HEK293 (cell line): ENCODE data around the gene TEAD1.

Experiments
- CTCF ChIA-PET: fragments of 350-600 bp; formaldehyde crosslinking; extraction: SDS; loops from one replicate; lab custom pipeline; 2021; ENCODE audit warnings: antibody characterized with exemption; lab: Yijun Ruan, JAX
- POLR2A ChIA-PET: fragments of 300-600 bp; formaldehyde crosslinking; extraction: SDS; loops from one replicate; lab custom pipeline; 2020; ENCODE audit warnings: antibody characterized with exemption, inconsistent platforms; lab: Yijun Ruan, JAX
- H3K27ac ChIP-seq: fragments of 200-500 bp; sonication (Bioruptor generic); 2 replicates; pipeline ENCODE4 v1.5.1; 2014; ENCODE audit warnings: low read depth, low read length, control low read depth, inconsistent platforms; ENCODE audit errors: extremely low read depth
- H3K36me3 ChIP-seq, 2 experiments: fragments of 200-500 bp in 1 of 2; sonication (Bioruptor generic) in 1 of 2; 1 replicate in 1 of 2; 2 replicates in 1 of 2; pipeline ENCODE4 v1.5.1; 2014 to 2017; ENCODE audit warnings: inconsistent platforms in 2 of 2, low read length in 2 of 2; ENCODE audit not compliant: control insufficient read depth in 2 of 2, insufficient read depth in 1 of 2
- H3K4me1 ChIP-seq: fragments of 200-500 bp; sonication (Bioruptor generic); 2 replicates; pipeline ENCODE4 v1.5.1; 2014; ENCODE audit warnings: mild to moderate bottlenecking, low read length, inconsistent platforms; ENCODE audit not compliant: control insufficient read depth, insufficient read depth
- H3K4me3 ChIP-seq: 2 replicates; pipeline ENCODE4 v1.5.1; 2011; ENCODE audit warnings: low read depth, mild to moderate bottlenecking, control low read depth, low read length, moderate library complexity
- H3K9me3 ChIP-seq: fragments of 200-500 bp; sonication (Bioruptor generic); 2 replicates; pipeline ENCODE4 v1.5.1; 2014; ENCODE audit warnings: low read depth, low read length, inconsistent platforms; ENCODE audit not compliant: control insufficient read depth, insufficient read depth
- ATF2 ChIP-seq: fragments of 450-650 bp; formaldehyde crosslinking; IDR thresholded peaks from 2 replicates; pipeline ENCODE4 v1.5.1; 2016; ENCODE audit warnings: missing biosample characterization, missing genetic modification characterization, low read depth
- FEZF1 ChIP-seq: fragments of 450-650 bp; formaldehyde crosslinking; IDR thresholded peaks from 2 replicates; pipeline ENCODE4 v1.5.1; 2016; ENCODE audit warnings: missing biosample characterization, missing genetic modification characterization
- GLI4 ChIP-seq: fragments of 450-650 bp; formaldehyde crosslinking; IDR thresholded peaks from 2 replicates; pipeline ENCODE4 v1.5.1; 2016; ENCODE audit warnings: missing biosample characterization, missing genetic modification characterization
- IKZF3 ChIP-seq: fragments of 450-650 bp; IDR thresholded peaks from 2 replicates; pipeline ENCODE4 v1.5.0; 2018; ENCODE audit warnings: missing biosample characterization, mild to moderate bottlenecking, missing genetic modification characterization, moderate library complexity
- KLF10 ChIP-seq: fragments of 450-650 bp; IDR thresholded peaks from 2 replicates; pipeline ENCODE4 v1.5.1; 2018; ENCODE audit warnings: missing biosample characterization, mild to moderate bottlenecking, missing genetic modification characterization
- KLF9 ChIP-seq: fragments of 450-650 bp; formaldehyde crosslinking; IDR thresholded peaks from 2 replicates; pipeline ENCODE4 v1.5.1; 2016; ENCODE audit warnings: missing biosample characterization, missing genetic modification characterization, low read depth
- OVOL3 ChIP-seq: fragments of 450-650 bp; formaldehyde crosslinking; IDR thresholded peaks from 2 replicates; pipeline ENCODE4 v1.5.1; 2016; ENCODE audit warnings: missing biosample characterization, missing genetic modification characterization
- PRDM2 ChIP-seq: fragments of 450-650 bp; formaldehyde crosslinking; IDR thresholded peaks from 2 replicates; pipeline ENCODE4 v1.5.1; 2016; ENCODE audit warnings: missing biosample characterization, missing genetic modification characterization, borderline replicate concordance
- SCRT1 ChIP-seq: fragments of 450-650 bp; formaldehyde crosslinking; IDR thresholded peaks from 2 replicates; pipeline ENCODE4 v1.5.1; 2016; ENCODE audit warnings: missing biosample characterization, missing genetic modification characterization, borderline replicate concordance
- YY1 ChIP-seq: fragments of 450-650 bp; formaldehyde crosslinking; IDR thresholded peaks from 2 replicates; pipeline ENCODE4 v1.5.1; 2018; ENCODE audit warnings: missing biosample characterization, missing genetic modification characterization
- YY2 ChIP-seq: fragments of 450-650 bp; formaldehyde crosslinking; IDR thresholded peaks from 2 replicates; pipeline ENCODE4 v1.5.1; 2016; ENCODE audit warnings: missing biosample characterization, missing genetic modification characterization
- ZBTB26 ChIP-seq: fragments of 450-650 bp; formaldehyde crosslinking; optimal IDR thresholded peaks from 2 replicates; pipeline ENCODE3; 2016; ENCODE audit warnings: missing biosample characterization, mild to moderate bottlenecking, missing genetic modification characterization
- ZFHX2 ChIP-seq: fragments of 450-650 bp; formaldehyde crosslinking; conservative IDR thresholded peaks from 2 replicates; pipeline ENCODE4 v1.5.1; 2016; ENCODE audit warnings: missing biosample characterization, missing genetic modification characterization
- ZNF138 ChIP-seq: fragments of 450-650 bp; formaldehyde crosslinking; IDR thresholded peaks from 2 replicates; pipeline ENCODE4 v1.5.1; 2016; ENCODE audit warnings: missing biosample characterization, missing genetic modification characterization, borderline replicate concordance
- ZNF19 ChIP-seq: fragments of 450-650 bp; formaldehyde crosslinking; IDR thresholded peaks from 2 replicates; pipeline ENCODE4; 2016; ENCODE audit warnings: missing biosample characterization, missing genetic modification characterization, low read depth
- ZNF324 ChIP-seq: fragments of 450-650 bp; formaldehyde crosslinking; IDR thresholded peaks from 2 replicates; pipeline ENCODE4 v1.5.1; 2016; ENCODE audit warnings: missing biosample characterization, missing genetic modification characterization
- ZNF398 ChIP-seq: fragments of 450-650 bp; formaldehyde crosslinking; IDR thresholded peaks from 2 replicates; pipeline ENCODE4 v1.5.1; 2017; ENCODE audit warnings: missing biosample characterization, missing genetic modification characterization
- ZNF416 ChIP-seq: fragments of 450-650 bp; formaldehyde crosslinking; IDR thresholded peaks from 2 replicates; pipeline ENCODE4 v1.5.1; 2016; ENCODE audit warnings: missing biosample characterization, missing genetic modification characterization
- ZNF692 ChIP-seq: fragments of 450-650 bp; formaldehyde crosslinking; IDR thresholded peaks from 2 replicates; pipeline ENCODE4 v1.5.1; 2016; ENCODE audit warnings: missing biosample characterization, missing genetic modification characterization
- ZNF704 ChIP-seq: fragments of 450-650 bp; formaldehyde crosslinking; IDR thresholded peaks from 2 replicates; pipeline ENCODE4 v1.5.1; 2016; ENCODE audit warnings: missing biosample characterization, missing genetic modification characterization
- ZNF843 ChIP-seq: fragments of 450-650 bp; formaldehyde crosslinking; IDR thresholded peaks from 2 replicates; pipeline ENCODE4 v1.5.1; 2016; ENCODE audit warnings: missing biosample characterization, missing genetic modification characterization
- ZSCAN4 ChIP-seq: fragments of 450-650 bp; formaldehyde crosslinking; IDR thresholded peaks from 2 replicates; pipeline ENCODE4 v1.5.1; 2017; ENCODE audit warnings: missing biosample characterization, missing genetic modification characterization

The TEAD1 gene

GRCh38 chr11:12674936-12675696 lies 895 bp downstream of the TEAD1 start:
- ChIA-PET POLR2A (no interaction called here), CTCF (no interaction called here)
- Histone ChIP-seq H3K9me3 (no peaks in the 10 kb centered on the region), H3K4me1 (peaks cover 11% of the 10 kb centered on the region; the same call in 1 of the 2 replicates), H3K27ac (peak overlapping the region; percentile 69; the same call in 1 of the 2 replicates), H3K36me3 (peaks cover 0 to 2% of the 10 kb centered on the region in 2 experiments; a peak in 1 of 3 replicates), H3K4me3 (peak overlapping the region; percentile 78)
- TF ChIP-seq ZFHX2 (tag by site-specific recombination) = no peak
- TF ChIP-seq ZNF692 (tag by site-specific recombination) = no peak
- TF ChIP-seq ZNF138 = no peak
- no peak for TF ChIP-seq ATF2 (tag by site-specific recombination)
- no peak for TF ChIP-seq ZNF843 (tag by site-specific recombination)
- TF ChIP-seq KLF9 (tag by site-specific recombination) = no peak
- TF ChIP-seq SCRT1 = no peak
- peak; percentile 66 for TF ChIP-seq KLF10 (tag by site-specific recombination)
- TF ChIP-seq ZBTB26 (tag by site-specific recombination) = peak; percentile 35
- TF ChIP-seq ZNF704 (tag by site-specific recombination) = no peak
- TF ChIP-seq FEZF1 (tag by site-specific recombination) = peak; percentile 17; the same call in 1 of the 2 replicates
- TF ChIP-seq OVOL3 (tag by site-specific recombination) = no peak
- TF ChIP-seq ZNF19 (tag by site-specific recombination) = no peak
- TF ChIP-seq YY1 = no peak
- TF ChIP-seq GLI4 (tag by site-specific recombination) = no peak
- no peak for TF ChIP-seq ZNF324 (tag by site-specific recombination)
- no peak for TF ChIP-seq PRDM2 (tag by site-specific recombination)
- no peak for TF ChIP-seq ZSCAN4 (tag by site-specific recombination)
- no peak for TF ChIP-seq ZNF398 (tag by site-specific recombination)
- no peak for TF ChIP-seq ZNF416 (tag by site-specific recombination)
- TF ChIP-seq YY2 (tag by site-specific recombination) = no peak
- TF ChIP-seq IKZF3 (tag by site-specific recombination) = peak; percentile 15; the same call in 1 of the 2 replicates
